ENCODE measurements around the gene SF3B3.

The SF3B3 gene

DNA sequence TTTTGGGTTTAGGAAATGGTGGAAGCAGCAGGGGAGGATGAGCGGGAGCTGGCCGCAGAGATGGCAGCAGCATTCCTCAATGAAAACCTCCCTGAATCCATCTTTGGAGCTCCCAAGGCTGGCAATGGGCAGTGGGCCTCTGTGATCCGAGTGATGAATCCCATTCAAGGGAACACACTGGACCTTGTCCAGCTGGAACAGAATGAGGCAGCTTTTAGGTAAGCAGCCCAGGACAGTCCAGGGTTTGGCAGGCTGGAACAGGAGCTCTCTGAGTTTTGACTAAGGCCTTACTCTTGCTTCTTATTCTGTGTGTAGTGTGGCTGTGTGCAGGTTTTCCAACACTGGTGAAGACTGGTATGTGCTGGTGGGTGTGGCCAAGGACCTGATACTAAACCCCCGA, 41.4 kb downstream of the SF3B3 start:
- TF ChIP-seq, protein P1, sequence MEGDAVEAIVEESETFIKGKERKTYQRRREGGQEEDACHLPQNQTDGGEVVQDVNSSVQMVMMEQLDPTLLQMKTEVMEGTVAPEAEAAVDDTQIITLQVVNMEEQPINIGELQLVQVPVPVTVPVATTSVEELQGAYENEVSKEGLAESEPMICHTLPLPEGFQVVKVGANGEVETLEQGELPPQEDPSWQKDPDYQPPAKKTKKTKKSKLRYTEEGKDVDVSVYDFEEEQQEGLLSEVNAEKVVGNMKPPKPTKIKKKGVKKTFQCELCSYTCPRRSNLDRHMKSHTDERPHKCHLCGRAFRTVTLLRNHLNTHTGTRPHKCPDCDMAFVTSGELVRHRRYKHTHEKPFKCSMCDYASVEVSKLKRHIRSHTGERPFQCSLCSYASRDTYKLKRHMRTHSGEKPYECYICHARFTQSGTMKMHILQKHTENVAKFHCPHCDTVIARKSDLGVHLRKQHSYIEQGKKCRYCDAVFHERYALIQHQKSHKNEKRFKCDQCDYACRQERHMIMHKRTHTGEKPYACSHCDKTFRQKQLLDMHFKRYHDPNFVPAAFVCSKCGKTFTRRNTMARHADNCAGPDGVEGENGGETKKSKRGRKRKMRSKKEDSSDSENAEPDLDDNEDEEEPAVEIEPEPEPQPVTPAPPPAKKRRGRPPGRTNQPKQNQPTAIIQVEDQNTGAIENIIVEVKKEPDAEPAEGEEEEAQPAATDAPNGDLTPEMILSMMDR (IDR thresholded peaks at IDR 0.05; ENCODE audit: borderline replicate concordance, insufficient read depth, low read depth, low read length), result no peak
- H3K4me3 ChIP-seq (ENCODE audit: low read depth, low read length), result no peak overlapping the region

DNA sequence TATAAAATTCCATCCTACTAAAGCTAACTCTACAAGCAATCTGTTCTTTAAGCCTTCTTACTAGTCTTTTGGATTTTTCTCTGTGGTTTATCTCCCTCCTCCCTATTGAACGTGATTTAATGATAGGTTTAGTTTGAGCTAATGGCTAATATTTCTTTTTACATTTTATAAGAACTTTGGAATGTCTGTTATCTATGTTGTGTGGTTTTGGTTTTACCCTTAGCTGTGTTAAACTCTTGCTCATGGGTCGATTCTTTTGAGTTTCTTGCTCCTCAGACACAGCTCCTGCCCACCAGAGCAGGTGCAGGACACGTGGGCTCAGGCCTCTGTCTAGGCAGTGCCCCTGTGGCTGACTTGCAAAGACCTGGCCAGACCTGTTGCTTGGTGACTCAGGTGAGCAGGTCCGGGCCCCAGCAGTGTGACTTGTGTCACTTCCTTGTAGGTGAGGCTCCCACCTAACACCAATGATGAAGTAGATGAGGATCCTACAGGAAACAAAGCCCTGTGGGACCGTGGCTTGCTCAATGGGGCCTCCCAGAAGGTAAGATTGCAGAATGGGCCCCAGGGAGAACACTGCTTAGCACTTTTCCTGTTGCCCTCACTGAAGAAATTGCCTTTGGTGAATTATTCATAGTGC, 45.1 kb downstream of the SF3B3 start:
- TF ChIP-seq, protein P1 (IDR thresholded peaks at IDR 0.05; ENCODE audit: borderline replicate concordance, insufficient read depth, low read depth, low read length), result no peak
- no peak overlapping the region for H3K4me3 ChIP-seq (ENCODE audit: low read depth, low read length)

GRCh38 chr16:70569752-70570151, 46.1 kb downstream of the SF3B3 start:
- TF ChIP-seq, protein P1 (IDR thresholded peaks at IDR 0.05; ENCODE audit: borderline replicate concordance, insufficient read depth, low read depth, low read length), result no peak
- no peak overlapping the region for H3K4me3 ChIP-seq (ENCODE audit: low read depth, low read length)

GRCh38 chr16:70570967-70571570, 47.5 kb downstream of the SF3B3 start:
- H3K4me3 ChIP-seq (ENCODE audit: low read depth, low read length), result no peak overlapping the region
- TF ChIP-seq, protein P1 (IDR thresholded peaks at IDR 0.05; ENCODE audit: borderline replicate concordance, insufficient read depth, low read depth, low read length), result no peak

DNA sequence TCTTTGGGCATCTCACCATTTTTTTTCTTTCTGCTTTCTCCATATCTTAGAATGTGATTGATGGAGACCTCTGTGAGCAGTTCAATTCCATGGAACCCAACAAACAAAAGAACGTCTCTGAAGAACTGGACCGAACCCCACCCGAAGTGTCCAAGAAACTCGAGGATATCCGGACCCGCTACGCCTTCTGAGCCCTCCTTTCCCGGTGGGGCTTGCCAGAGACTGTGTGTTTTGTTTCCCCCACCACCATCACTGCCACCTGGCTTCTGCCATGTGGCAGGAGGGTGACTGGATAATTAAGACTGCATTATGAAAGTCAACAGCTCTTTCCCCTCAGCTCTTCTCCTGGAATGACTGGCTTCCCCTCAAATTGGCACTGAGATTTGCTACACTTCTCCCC, 48.0 kb downstream of the SF3B3 start:
- H3K4me3 ChIP-seq (ENCODE audit: low read depth, low read length), result no peak overlapping the region
- TF ChIP-seq, protein P1 (IDR thresholded peaks at IDR 0.05; ENCODE audit: borderline replicate concordance, insufficient read depth, low read depth, low read length), result no peak

DNA sequence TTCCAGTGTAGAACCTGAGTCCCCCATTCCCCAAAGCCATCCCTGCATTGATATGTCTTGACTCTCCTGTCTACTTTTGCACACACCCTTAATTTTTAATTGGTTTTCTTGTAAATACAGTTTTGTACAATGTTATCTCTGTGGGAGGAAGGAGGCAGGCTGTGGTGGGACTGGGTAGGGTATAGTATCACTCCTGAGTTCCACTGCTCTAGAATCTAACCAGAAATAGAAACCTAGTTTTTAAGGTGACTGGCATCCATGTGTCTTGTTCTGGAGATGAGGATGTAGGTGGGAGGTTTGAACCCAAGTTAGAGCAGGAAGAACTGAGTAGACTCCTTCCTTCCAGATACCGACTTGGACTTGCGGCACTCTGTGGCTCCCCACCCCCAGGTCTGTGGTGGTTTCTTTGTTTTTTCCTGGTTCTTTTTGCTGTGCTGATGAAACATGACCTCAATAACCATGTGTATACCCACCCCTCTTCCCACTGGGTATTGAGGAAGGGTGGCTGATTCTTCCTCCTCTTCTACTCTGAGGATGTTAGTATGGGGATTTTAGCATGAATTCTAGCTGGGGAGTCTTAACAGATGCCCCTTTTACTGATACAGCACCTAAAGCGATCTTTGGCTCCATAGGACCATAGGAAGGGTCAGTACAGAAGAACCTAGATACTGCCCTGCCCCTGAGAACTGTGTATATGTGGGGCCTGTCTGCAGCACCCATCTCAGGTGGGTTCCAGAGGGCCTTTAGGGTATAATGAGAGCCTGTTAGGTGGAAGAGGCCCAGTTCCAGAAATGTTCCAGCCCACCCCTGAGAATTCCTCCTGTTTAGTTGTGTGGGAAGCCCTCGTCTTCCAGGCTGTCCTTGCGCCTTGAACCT, 48.7 kb downstream of the SF3B3 start:
- no peak overlapping the region for H3K4me3 ChIP-seq (ENCODE audit: low read depth, low read length)
- TF ChIP-seq, protein P1 (IDR thresholded peaks at IDR 0.05; ENCODE audit: borderline replicate concordance, insufficient read depth, low read depth, low read length), result no peak

Data from GM12875 (cell line).